IMR-90 (cell line): ENCODE results near the gene RHOF. TPM values are rescaled to one million over a fixed set of nuclear protein-coding genes. Genes with fewer than 3 reads are reported as not detected.

Experiments used
- ATAC-seq: fragments of 200-7000 bp; cut with Tn5 transposase; 2 replicates; pipeline ENCODE4 v1.9.1; 2020; ENCODE audit warnings: low read depth, mild to moderate bottlenecking, moderate library complexity
- BruUV-seq: library from RNA; stranded (reverse); fragments of 400-500 nt; replicated peaks from 2 replicates; lab custom pipeline; 2021; lab: Mats Ljungman, UMichigan
- CTCF ChIA-PET: fragments of 300-600 bp; formaldehyde crosslinking; extraction: SDS; loops from one replicate; lab custom pipeline; 2021; ENCODE audit warnings: antibody characterized with exemption; lab: Yijun Ruan, JAX
- POLR2A ChIA-PET: fragments of 300-600 bp; sonication (Branson Sonifier 250); formaldehyde crosslinking; loops from one replicate; lab custom pipeline; 2022; ENCODE audit warnings: antibody characterized with exemption; ENCODE audit not compliant: unreplicated experiment; lab: Charles Lee
- DNase-seq: peaks from one replicate; pipeline ENCODE4 v3.0.0; 2013
- H2AFZ ChIP-seq: replicated peaks from 2 replicates; pipeline ENCODE3; 2013; ENCODE audit warnings: low read length, mild to moderate bottlenecking; ENCODE audit not compliant: poor library complexity
- H2AK5ac ChIP-seq: 2 replicates; pipeline ENCODE4 v1.6.1; 2013; ENCODE audit warnings: low read depth, low read length, inconsistent platforms
- H2AK9ac ChIP-seq: replicated peaks from 2 replicates; pipeline ENCODE3; 2013; ENCODE audit warnings: mild to moderate bottlenecking, low read depth, low read length, moderate library complexity; ENCODE audit not compliant: poor library complexity
- H2BK120ac ChIP-seq: 2 replicates; pipeline ENCODE4 v1.6.1; 2013; ENCODE audit warnings: low read depth, low read length, inconsistent platforms
- H2BK15ac ChIP-seq: 3 replicates; pipeline ENCODE4 v1.6.1; 2013; ENCODE audit warnings: low read depth, low read length, inconsistent platforms
- H2BK20ac ChIP-seq: 2 replicates; pipeline ENCODE4 v1.6.1; 2013; ENCODE audit warnings: low read depth, mild to moderate bottlenecking, inconsistent platforms, low read length, moderate library complexity
- H2BK5ac ChIP-seq: 2 replicates; pipeline ENCODE4 v1.6.1; 2013; ENCODE audit warnings: mild to moderate bottlenecking, low read depth, low read length, inconsistent platforms; ENCODE audit not compliant: poor library complexity, severe bottlenecking
- H3K14ac ChIP-seq: replicated peaks from 2 replicates; pipeline ENCODE4 v1.6.1; 2013; ENCODE audit warnings: low read depth, low read length, inconsistent platforms
- H3K18ac ChIP-seq: 2 replicates; pipeline ENCODE4 v1.6.1; 2013; ENCODE audit warnings: low read depth, low read length, control low read depth
- H3K23ac ChIP-seq: 2 replicates; pipeline ENCODE4 v1.6.1; 2013; ENCODE audit warnings: low read depth, low read length, inconsistent platforms
- H3K27ac ChIP-seq: 2 replicates; pipeline ENCODE4 v1.5.1; 2013; ENCODE audit warnings: mild to moderate bottlenecking, control low read depth, low read length; ENCODE audit not compliant: insufficient read depth
- H3K27me3 ChIP-seq: 2 replicates; pipeline ENCODE4 v1.6.1; 2013; ENCODE audit warnings: low read length; ENCODE audit not compliant: control insufficient read depth, insufficient read depth
- H3K36me3 ChIP-seq: 2 replicates; pipeline ENCODE4 v1.6.1; 2013; ENCODE audit warnings: low read length, mixed read lengths; ENCODE audit not compliant: control insufficient read depth, insufficient read depth
- H3K4ac ChIP-seq: 2 replicates; pipeline ENCODE4 v1.6.1; 2013; ENCODE audit warnings: low read depth, low read length, inconsistent platforms
- H3K4me1 ChIP-seq: 2 replicates; pipeline ENCODE4 v1.6.1; 2013; ENCODE audit warnings: low read length, mixed read lengths; ENCODE audit not compliant: control insufficient read depth, insufficient read depth
- H3K4me2 ChIP-seq: 2 replicates; pipeline ENCODE4 v1.6.1; 2013; ENCODE audit warnings: low read depth, mild to moderate bottlenecking, control low read depth, low read length, moderate library complexity
- H3K4me3 ChIP-seq: 2 replicates; pipeline ENCODE4 v1.5.1; 2013; ENCODE audit warnings: low read depth, mild to moderate bottlenecking, control low read depth, low read length, moderate library complexity; ENCODE audit not compliant: insufficient read depth
- H3K56ac ChIP-seq: 2 replicates; pipeline ENCODE4 v1.6.1; 2013; ENCODE audit warnings: low read length, inconsistent platforms; ENCODE audit not compliant: insufficient read depth; ENCODE audit errors: extremely low read depth
- H3K79me1 ChIP-seq, 2 experiments: 2 replicates each; pipeline ENCODE4 v1.6.1; 2013; ENCODE audit warnings: low read length in 2 of 2, inconsistent platforms in 1 of 2, low read depth in 1 of 2
- H3K9ac ChIP-seq: 2 replicates; pipeline ENCODE4 v1.6.1; 2013; ENCODE audit warnings: low read depth, low read length, control low read depth
- H3K9me1 ChIP-seq: 2 replicates; pipeline ENCODE4 v1.6.1; 2013; ENCODE audit warnings: low read length, inconsistent platforms; ENCODE audit not compliant: insufficient read depth
- H3K9me3 ChIP-seq: 2 replicates; pipeline ENCODE4 v1.6.1; 2013; ENCODE audit warnings: low read length; ENCODE audit not compliant: control insufficient read depth, insufficient read depth
- H4K20me1 ChIP-seq: 2 replicates; pipeline ENCODE4 v1.6.1; 2013; ENCODE audit warnings: low read length, inconsistent platforms; ENCODE audit not compliant: insufficient read depth
- H4K5ac ChIP-seq: 2 replicates; pipeline ENCODE4 v1.6.1; 2013; ENCODE audit warnings: mild to moderate bottlenecking, low read depth, low read length, control low read depth
- H4K8ac ChIP-seq, 2 experiments: 2 replicates each; pipeline ENCODE4 v1.6.1; 2013; ENCODE audit warnings: low read depth in 2 of 2, low read length in 2 of 2, control low read depth in 1 of 2, inconsistent platforms in 1 of 2
- H4K91ac ChIP-seq: 2 replicates; pipeline ENCODE4 v1.6.1; 2013; ENCODE audit warnings: low read depth, low read length, inconsistent platforms; ENCODE audit not compliant: insufficient read depth
- BHLHE40 ChIP-seq: fragments of 150-350 bp; IDR thresholded peaks from 2 replicates; pipeline ENCODE4 v1.6.1; 2016; ENCODE audit warnings: mild to moderate bottlenecking, low read depth, low read length
- FOS ChIP-seq: fragments of 150-350 bp; IDR thresholded peaks from 2 replicates; pipeline ENCODE4 v1.6.1; 2016; ENCODE audit warnings: low read depth, low read length
- RAD21 ChIP-seq: IDR thresholded peaks from 2 replicates; pipeline ENCODE4 v1.6.1; 2012; ENCODE audit warnings: low read length, improper control_type of control experiment
- RCOR1 ChIP-seq: IDR thresholded peaks from 2 replicates; pipeline ENCODE4 v1.6.1; 2012; ENCODE audit warnings: mild to moderate bottlenecking, low read length, improper control_type of control experiment; ENCODE audit not compliant: insufficient replicate concordance
- RFX5 ChIP-seq: IDR thresholded peaks from 2 replicates; pipeline ENCODE4 v1.8.0; 2012; ENCODE audit warnings: low read depth, mild to moderate bottlenecking, low read length, moderate library complexity
- WGBS, 2 experiments: methylation state at CpG; one replicate each; pipeline versions ENCODE4 v1.1.5 to v1.1.7; 2013; ENCODE audit warnings: missing lambda C conversion rate in 2 of 2; ENCODE audit not compliant: insufficient read length in 1 of 2; ENCODE audit errors: extremely low coverage in 2 of 2; 5-methylcytosine and 5-hydroxymethylcytosine counted together
- dilution Hi-C: fragments of 300-500 bp; cut with HindIII; formaldehyde crosslinking; loops from one replicate; pipeline ENCODE4 v1.14.3; 2018; ENCODE audit warnings: low sequenced_read_pairs; ENCODE audit not compliant: unreplicated experiment
- in situ Hi-C: fragments of 300-500 bp; cut with MboI; formaldehyde crosslinking; loops from 3 replicates; pipeline ENCODE4 v1.14.3; 2019; ENCODE audit warnings: low sequenced_read_pairs, inconsistent platforms, mixed read lengths
- intact Hi-C: fragments of 100-400 bp; cut with micrococcal nuclease; formaldehyde crosslinking; loops from 2 replicates; pipeline ENCODE4 v1.10.0; 2022
- polyA plus RNA-seq, 3 experiments: library from polyadenylated mRNA; depleted of rRNA; stranded (reverse); fragments of >200 nt; gene quantifications; 2 replicates each; pipeline ENCODE4 v1.2.3, GENCODE V29; 2012; ENCODE audit warnings: low replicate concordance in 1 of 3
- total RNA-seq: library from RNA; depleted of rRNA; stranded (reverse); fragments of >200 nt; gene quantifications from 2 replicates; pipeline ENCODE4 v1.2.3, GENCODE V29; 2012
- TF ChIP-seq, protein P1 (sequence below): fragments of 150-350 bp; IDR thresholded peaks from 2 replicates; pipeline ENCODE4 v1.6.1; 2017; ENCODE audit warnings: mild to moderate bottlenecking, antibody characterized with exemption, low read length, low read depth

Gene RHOF
- total and polyA plus RNA-seq, 2 of the 4 experiments (the other 2 are of a cell fraction) = 3.0 to 5.1 TPM

DNA sequence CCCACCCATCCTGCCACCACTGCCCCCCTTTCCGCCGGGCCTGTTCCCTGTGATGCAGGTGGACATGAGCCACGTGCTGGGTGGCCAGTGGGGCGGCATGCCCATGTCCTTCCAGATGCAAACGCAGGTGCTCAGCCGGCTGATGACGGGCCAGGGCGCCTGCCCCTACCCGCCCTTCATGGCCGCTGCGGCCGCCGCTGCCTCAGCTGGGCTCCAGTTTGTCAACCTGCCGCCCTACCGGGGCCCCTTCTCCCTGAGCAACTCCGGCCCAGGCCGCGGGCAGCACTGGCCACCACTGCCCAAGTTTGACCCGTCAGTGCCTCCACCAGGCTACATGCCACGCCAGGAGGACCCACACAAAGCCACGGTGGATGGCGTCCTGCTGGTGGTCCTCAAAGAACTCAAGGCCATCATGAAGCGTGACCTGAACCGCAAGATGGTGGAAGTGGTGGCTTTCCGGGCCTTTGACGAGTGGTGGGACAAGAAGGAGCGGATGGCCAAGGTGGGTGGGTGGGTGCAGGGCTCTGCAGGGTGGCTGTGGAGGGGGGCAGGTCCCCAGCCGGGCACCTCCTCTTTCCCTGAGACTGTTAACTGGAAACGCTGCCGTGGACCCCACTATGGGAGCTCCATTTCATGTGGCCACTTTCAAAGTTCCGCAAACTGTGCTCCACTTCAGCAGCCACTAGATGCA, 21.1 kb upstream of the RHOF start:
- ChIA-PET POLR2A (no interaction called here), CTCF (no interaction called here)
- WGBS, 2 experiments = 97% methylated on average over 21 of the region's 31 CpGs; no CpG with 5 or more reads in 1 of the 2 experiments
- BruUV-seq = no TSS peak
- Histone ChIP-seq H3K9me3 (no peaks in the 10 kb centered on the region), H3K9me1 (no peaks in the 10 kb centered on the region), H3K27me3 (no peaks in the 10 kb centered on the region), H2BK120ac (no peak overlapping the region), H3K9ac (no peak overlapping the region), H2AK5ac (no peak overlapping the region), H3K4me1 (peaks cover 18% of the 10 kb centered on the region), H3K56ac (no peak overlapping the region), H3K36me3 (peaks cover 63% of the 10 kb centered on the region), H3K18ac (no peak overlapping the region), H3K4ac (no peak overlapping the region), H3K4me3 (no peak overlapping the region), H4K20me1 (peaks cover 45% of the 10 kb centered on the region), H2BK20ac (no peak overlapping the region), H4K8ac (no peak overlapping the region), H3K27ac (no peak overlapping the region), H2BK15ac (no peak overlapping the region), H4K91ac (no peak overlapping the region), H3K14ac (no peak overlapping the region), H4K5ac (no peak overlapping the region), H2AK9ac (no peak overlapping the region), H2BK5ac (no peak overlapping the region), H3K79me1 (peaks cover 39 to 64% of the 10 kb centered on the region in 2 experiments), H3K23ac (no peak overlapping the region), H3K4me2 (no peak overlapping the region), H2AFZ (no peak overlapping the region)
- DNase-seq (no peak), ATAC-seq (no peak)
- in situ Hi-C loops = no loop called here
- TF ChIP-seq BHLHE40 = no peak
- no peak for TF ChIP-seq FOS
- TF ChIP-seq, protein P1, sequence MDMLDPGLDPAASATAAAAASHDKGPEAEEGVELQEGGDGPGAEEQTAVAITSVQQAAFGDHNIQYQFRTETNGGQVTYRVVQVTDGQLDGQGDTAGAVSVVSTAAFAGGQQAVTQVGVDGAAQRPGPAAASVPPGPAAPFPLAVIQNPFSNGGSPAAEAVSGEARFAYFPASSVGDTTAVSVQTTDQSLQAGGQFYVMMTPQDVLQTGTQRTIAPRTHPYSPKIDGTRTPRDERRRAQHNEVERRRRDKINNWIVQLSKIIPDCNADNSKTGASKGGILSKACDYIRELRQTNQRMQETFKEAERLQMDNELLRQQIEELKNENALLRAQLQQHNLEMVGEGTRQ = no peak
- no peak for TF ChIP-seq RAD21
- TF ChIP-seq RCOR1 = no peak
- TF ChIP-seq RFX5 = no peak
- intact Hi-C loops = no loop called here
- dilution Hi-C loops = no loop called here
